ENCODE data around the gene VPREB3.

VPREB3 gene

GRCh38 chr22:23754220-23754919, at the start of gene VPREB3:
TSS of gene VPREB3 (minus strand) at chr22:23754425. CDS start at chr22:23754363, 62 bp downstream.
- DNase-seq (ENCODE audit: low read depth) = no peak

GRCh38 chr22:23803001-23803819, 49.0 kb upstream of the VPREB3 start:
- no peak for DNase-seq (ENCODE audit: low read depth)

- no peak for DNase-seq (ENCODE audit: low read depth)
Measured at GRCh38 chr22:23801886-23802377, 47.7 kb upstream of the VPREB3 start.

- DNase-seq (ENCODE audit: low read depth) = no peak
Measured at GRCh38 chr22:23801238-23801821, 47.1 kb upstream of the VPREB3 start.

GRCh38 chr22:23800297-23801237, 46.3 kb upstream of the VPREB3 start:
- DNase-seq (ENCODE audit: low read depth) = no peak

- no peak for DNase-seq (ENCODE audit: low read depth)
Measured at GRCh38 chr22:23796461-23796860, 42.2 kb upstream of the VPREB3 start.

GRCh38 chr22:23793326-23793725, 39.1 kb upstream of the VPREB3 start:
- no peak for DNase-seq (ENCODE audit: low read depth)

GRCh38 chr22:23791738-23792645, 37.8 kb upstream of the VPREB3 start:
- DNase-seq (ENCODE audit: low read depth) = no peak

GRCh38 chr22:23790819-23791737, 36.9 kb upstream of the VPREB3 start:
- DNase-seq (ENCODE audit: low read depth) = no peak

GRCh38 chr22:23789638-23790037, 35.4 kb upstream of the VPREB3 start:
- no peak for DNase-seq (ENCODE audit: low read depth)

GRCh38 chr22:23789121-23789520, 34.9 kb upstream of the VPREB3 start:
- no peak for DNase-seq (ENCODE audit: low read depth)

GRCh38 chr22:23787910-23788309, 33.7 kb upstream of the VPREB3 start:
- DNase-seq (ENCODE audit: low read depth) = no peak

GRCh38 chr22:23787600-23787896, 33.3 kb upstream of the VPREB3 start:
- DNase-seq (ENCODE audit: low read depth) = no peak

GRCh38 chr22:23786752-23787599, 32.8 kb upstream of the VPREB3 start, which contains the start of gene SMARCB1:
TSS of gene SMARCB1 (plus strand) at chr22:23786966. CDS start at chr22:23787170, 204 bp downstream.
- peak; percentile 93 for DNase-seq (ENCODE audit: low read depth)

- DNase-seq (ENCODE audit: low read depth) = no peak
Measured at GRCh38 chr22:23786261-23786710, 32.1 kb upstream of the VPREB3 start.

- no peak for DNase-seq (ENCODE audit: low read depth)
Measured at GRCh38 chr22:23784215-23784732, 30.0 kb upstream of the VPREB3 start.

- no peak for DNase-seq (ENCODE audit: low read depth)
Measured at GRCh38 chr22:23783265-23784150, 29.3 kb upstream of the VPREB3 start.
